Endodermal cell (in vitro differentiated cells): ENCODE results near the gene TAF6. TPM values are rescaled to one million over a fixed set of nuclear protein-coding genes. Genes with fewer than 3 reads are reported as not detected.

Experiments
- DNase-seq: peaks from one replicate; pipeline ENCODE4 v3.0.0-alpha.2; 2017
- H3K27ac ChIP-seq: 2 replicates; pipeline ENCODE4 v1.5.1; 2013; ENCODE audit warnings: mild to moderate bottlenecking, low read depth, low read length, moderate library complexity
- H3K27me3 ChIP-seq: 2 replicates; pipeline ENCODE4 v1.6.1; 2013; ENCODE audit warnings: mild to moderate bottlenecking, low read length, moderate library complexity; ENCODE audit not compliant: insufficient read depth, control insufficient read depth, poor library complexity, severe bottlenecking
- H3K36me3 ChIP-seq: 2 replicates; pipeline ENCODE4 v1.7.0; 2013; ENCODE audit warnings: mild to moderate bottlenecking, low read length, moderate library complexity; ENCODE audit not compliant: control insufficient read depth, insufficient read depth
- H3K4me1 ChIP-seq: one replicate; pipeline ENCODE4 v1.7.0; 2013; ENCODE audit warnings: low read length; ENCODE audit not compliant: control insufficient read depth, insufficient read depth
- H3K4me3 ChIP-seq: 2 replicates; pipeline ENCODE4 v1.5.1; 2013; ENCODE audit warnings: mild to moderate bottlenecking, low read length, moderate library complexity
- H3K9ac ChIP-seq: 2 replicates; pipeline ENCODE4 v1.6.1; 2013; ENCODE audit warnings: mild to moderate bottlenecking, low read length, moderate library complexity; ENCODE audit not compliant: poor library complexity, severe bottlenecking; ENCODE audit errors: extremely low read depth
- H3K9me3 ChIP-seq: 2 replicates; pipeline ENCODE4 v1.6.1; 2013; ENCODE audit warnings: mild to moderate bottlenecking, low read length, moderate library complexity; ENCODE audit not compliant: control insufficient read depth
- H3K27ac Mint-ChIP-seq: 2 replicates; pipeline ENCODE4 v1.8.0; 2020; ENCODE audit warnings: mixed read lengths
- H3K27me3 Mint-ChIP-seq: 2 replicates; pipeline ENCODE4 v1.8.0; 2021; ENCODE audit warnings: mild to moderate bottlenecking, mixed read lengths; ENCODE audit not compliant: insufficient read depth
- H3K36me3 Mint-ChIP-seq: 2 replicates; pipeline ENCODE4 v1.8.0; 2020; ENCODE audit warnings: low read depth, mixed read lengths
- H3K4me1 Mint-ChIP-seq: 2 replicates; pipeline ENCODE4 v1.8.0; 2020; ENCODE audit warnings: mixed read lengths
- H3K4me3 Mint-ChIP-seq: 2 replicates; pipeline ENCODE4 v1.8.0; 2020; ENCODE audit warnings: mild to moderate bottlenecking, moderate library complexity, mixed read lengths
- H3K9me3 Mint-ChIP-seq: 2 replicates; pipeline ENCODE4 v1.8.0; 2020; ENCODE audit warnings: mild to moderate bottlenecking, mixed read lengths
- WGBS, 2 experiments: methylation state at CpG; one replicate each; pipeline versions ENCODE4 v1.1.5 to v1.1.7; 2013; ENCODE audit warnings: missing lambda C conversion rate in 2 of 2, mixed read lengths in 1 of 2; ENCODE audit not compliant: insufficient coverage in 1 of 2, insufficient read length in 1 of 2; 5-methylcytosine and 5-hydroxymethylcytosine counted together
- total RNA-seq, 2 donors: library from RNA; stranded (reverse); fragmentation: NEBNext Ultra II Directional in 1 of 2; extraction: Animal tissue kit (Norgen Biotek cat#: 25700) in 1 of 2; gene quantifications; 2 replicates in 1 of 2; 3 replicates in 1 of 2; pipeline ENCODE4 v1.2.1, GENCODE V29; 2021
- TF ChIP-seq, protein P1 (sequence below): fragments of 200-600 bp; sonication (generic); conservative IDR thresholded peaks from 2 replicates; pipeline ENCODE4 v1.5.0; 2021; ENCODE audit warnings: antibody characterized with exemption, mild to moderate bottlenecking

The TAF6 gene
- total RNA-seq, 2 donors from 2014 or later, result 83.1 to 113 TPM

DNA sequence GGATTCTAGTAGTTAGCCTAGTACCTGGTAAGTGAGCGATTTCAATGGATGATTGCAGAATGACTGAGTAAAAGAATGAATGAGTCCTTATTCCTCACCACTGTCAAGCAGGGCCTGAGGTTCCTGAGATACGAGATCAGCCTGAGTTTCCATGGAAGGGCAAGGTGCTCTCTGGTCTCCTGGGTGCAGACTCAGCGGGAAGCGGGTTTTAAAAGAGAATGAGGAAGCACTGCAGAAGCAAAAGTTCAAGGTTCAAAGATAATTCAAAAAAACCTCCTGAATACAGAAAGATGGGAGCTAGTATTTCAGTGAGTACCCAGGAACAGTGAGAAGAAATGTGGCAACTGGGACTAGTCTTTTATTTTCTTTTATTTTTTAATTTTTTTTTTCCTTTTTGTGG, 42.0 kb downstream of the TAF6 start:
- DNase-seq, result no peak
- peaks cover 83% of the 10 kb centered on the region for H3K36me3 Mint-ChIP-seq
- Histone ChIP-seq H3K4me3 (no peak overlapping the region), H3K4me1 (peaks cover 5% of the 10 kb centered on the region), H3K27me3 (no peaks in the 10 kb centered on the region), H3K9me3 (peaks cover 65% of the 10 kb centered on the region), H3K27ac (no peak overlapping the region), H3K36me3 (peaks cover 79% of the 10 kb centered on the region), H3K9ac (no peak overlapping the region)
- no peak overlapping the region for H3K4me3 Mint-ChIP-seq
- no peak overlapping the region for H3K27ac Mint-ChIP-seq
- H3K4me1 Mint-ChIP-seq, result peaks cover 10% of the 10 kb centered on the region
- H3K27me3 Mint-ChIP-seq, result no peaks in the 10 kb centered on the region
- TF ChIP-seq, protein P1, sequence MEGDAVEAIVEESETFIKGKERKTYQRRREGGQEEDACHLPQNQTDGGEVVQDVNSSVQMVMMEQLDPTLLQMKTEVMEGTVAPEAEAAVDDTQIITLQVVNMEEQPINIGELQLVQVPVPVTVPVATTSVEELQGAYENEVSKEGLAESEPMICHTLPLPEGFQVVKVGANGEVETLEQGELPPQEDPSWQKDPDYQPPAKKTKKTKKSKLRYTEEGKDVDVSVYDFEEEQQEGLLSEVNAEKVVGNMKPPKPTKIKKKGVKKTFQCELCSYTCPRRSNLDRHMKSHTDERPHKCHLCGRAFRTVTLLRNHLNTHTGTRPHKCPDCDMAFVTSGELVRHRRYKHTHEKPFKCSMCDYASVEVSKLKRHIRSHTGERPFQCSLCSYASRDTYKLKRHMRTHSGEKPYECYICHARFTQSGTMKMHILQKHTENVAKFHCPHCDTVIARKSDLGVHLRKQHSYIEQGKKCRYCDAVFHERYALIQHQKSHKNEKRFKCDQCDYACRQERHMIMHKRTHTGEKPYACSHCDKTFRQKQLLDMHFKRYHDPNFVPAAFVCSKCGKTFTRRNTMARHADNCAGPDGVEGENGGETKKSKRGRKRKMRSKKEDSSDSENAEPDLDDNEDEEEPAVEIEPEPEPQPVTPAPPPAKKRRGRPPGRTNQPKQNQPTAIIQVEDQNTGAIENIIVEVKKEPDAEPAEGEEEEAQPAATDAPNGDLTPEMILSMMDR, result no peak
- WGBS, 2 experiments, result 89 to 100% methylated on average over 3 to 4 of the region's 4 CpGs
- H3K9me3 Mint-ChIP-seq, result peaks cover 62% of the 10 kb centered on the region

DNA sequence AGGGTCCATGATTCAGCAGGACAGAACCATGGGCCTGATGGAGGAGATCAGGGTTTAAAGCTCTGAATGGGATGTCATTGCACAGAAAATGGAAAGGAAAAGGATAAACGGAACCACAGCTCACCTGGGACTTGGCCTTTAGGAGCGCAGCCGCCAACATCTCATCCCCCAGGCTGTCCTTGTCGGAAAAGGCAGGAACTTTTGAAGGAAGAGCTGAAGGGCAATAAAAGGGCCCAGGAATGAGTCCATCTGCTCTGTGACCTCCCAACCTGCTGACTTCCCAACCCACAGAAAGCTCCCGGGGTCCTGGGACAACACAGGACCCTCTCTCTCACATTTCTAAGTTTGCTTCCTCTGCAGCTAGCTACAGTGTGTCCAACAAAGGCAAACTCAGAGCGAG, 43.7 kb downstream of the TAF6 start:
- peaks cover 97% of the 10 kb centered on the region for H3K36me3 Mint-ChIP-seq
- TF ChIP-seq, protein P1, result no peak
- 97 to 100% methylated on average over 4 to 6 of the region's 6 CpGs for WGBS, 2 experiments
- Histone ChIP-seq H3K9ac (no peak overlapping the region), H3K4me3 (peak overlapping the region; percentile 28), H3K4me1 (peaks cover 5% of the 10 kb centered on the region), H3K27ac (no peak overlapping the region), H3K27me3 (no peaks in the 10 kb centered on the region), H3K9me3 (peaks cover 82% of the 10 kb centered on the region), H3K36me3 (peaks cover 97% of the 10 kb centered on the region)
- H3K4me3 Mint-ChIP-seq, result no peak overlapping the region
- no peaks in the 10 kb centered on the region for H3K27me3 Mint-ChIP-seq
- DNase-seq, result no peak
- H3K9me3 Mint-ChIP-seq, result peaks cover 77% of the 10 kb centered on the region
- no peak overlapping the region for H3K27ac Mint-ChIP-seq
- H3K4me1 Mint-ChIP-seq, result peaks cover 8% of the 10 kb centered on the region

DNA sequence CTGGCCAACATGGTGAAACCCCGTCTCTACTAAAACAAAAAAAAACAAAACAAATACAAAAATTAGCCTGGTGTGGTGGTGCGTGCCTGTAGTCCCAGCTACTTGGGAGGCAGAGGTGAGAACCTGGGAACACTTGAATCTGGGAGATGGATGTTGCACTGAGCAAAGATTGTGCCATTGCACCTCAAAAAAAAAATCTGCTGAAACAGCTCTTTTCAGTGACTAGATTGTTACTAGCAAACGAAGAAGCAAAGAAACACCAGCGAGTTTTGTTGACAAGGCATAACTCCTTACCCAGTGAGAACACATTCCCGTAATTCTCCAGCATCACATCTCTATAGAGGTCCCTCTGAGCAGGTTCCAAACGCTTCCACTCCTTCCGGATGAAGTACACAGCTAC, 44.3 kb downstream of the TAF6 start:
- H3K36me3 ChIP-seq, result peaks cover 98% of the 10 kb centered on the region
- TF ChIP-seq, protein P1, result no peak
- peak overlapping the region; percentile 28 for H3K4me3 ChIP-seq
- Mint-ChIP-seq H3K4me1 (peaks cover 4% of the 10 kb centered on the region), H3K9me3 (peaks cover 79% of the 10 kb centered on the region), H3K27ac (no peak overlapping the region), H3K4me3 (no peak overlapping the region), H3K36me3 (peaks cover 98% of the 10 kb centered on the region), H3K27me3 (no peaks in the 10 kb centered on the region)
- H3K9me3 ChIP-seq, result peaks cover 88% of the 10 kb centered on the region
- H3K27me3 ChIP-seq, result no peaks in the 10 kb centered on the region
- H3K4me1 ChIP-seq, result peaks cover 5% of the 10 kb centered on the region
- no peak overlapping the region for H3K27ac ChIP-seq
- no peak overlapping the region for H3K9ac ChIP-seq
- WGBS, 2 experiments, result 92 to 93% methylated on average over 6 to 7 of the region's 7 CpGs
- DNase-seq, result no peak
